ENCODE results near the gene PIK3C3. TPM values are rescaled to one million over a fixed set of nuclear protein-coding genes. Genes with fewer than 3 reads are reported as not detected.

Gene PIK3C3
- total RNA-seq, 4 donors from 2014 or later, result 24.3 to 39.1 (median 28.8) TPM

DNA sequence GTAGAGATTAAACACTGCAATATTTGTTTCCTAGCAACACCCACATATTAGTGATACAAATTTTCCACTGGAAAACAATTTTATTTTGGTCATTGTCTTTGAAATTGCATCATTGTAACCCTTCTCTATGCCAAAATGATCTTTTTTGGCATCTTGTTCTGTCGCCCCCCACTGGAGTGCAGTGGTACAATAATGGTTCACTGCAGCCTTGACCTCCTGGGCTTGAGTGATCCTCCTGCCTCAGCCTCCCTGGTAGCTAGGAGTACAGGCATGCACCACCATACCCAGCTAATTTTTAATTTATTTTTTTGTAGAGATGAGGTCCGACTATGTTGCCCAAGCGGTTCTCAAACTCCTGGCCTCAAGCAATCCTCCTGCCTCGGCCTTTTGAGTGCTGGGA, 117.4 kb downstream of the PIK3C3 start:
- intact Hi-C loops (cut with DNase I), result no loop called here
- TF ChIP-seq, protein P1, sequence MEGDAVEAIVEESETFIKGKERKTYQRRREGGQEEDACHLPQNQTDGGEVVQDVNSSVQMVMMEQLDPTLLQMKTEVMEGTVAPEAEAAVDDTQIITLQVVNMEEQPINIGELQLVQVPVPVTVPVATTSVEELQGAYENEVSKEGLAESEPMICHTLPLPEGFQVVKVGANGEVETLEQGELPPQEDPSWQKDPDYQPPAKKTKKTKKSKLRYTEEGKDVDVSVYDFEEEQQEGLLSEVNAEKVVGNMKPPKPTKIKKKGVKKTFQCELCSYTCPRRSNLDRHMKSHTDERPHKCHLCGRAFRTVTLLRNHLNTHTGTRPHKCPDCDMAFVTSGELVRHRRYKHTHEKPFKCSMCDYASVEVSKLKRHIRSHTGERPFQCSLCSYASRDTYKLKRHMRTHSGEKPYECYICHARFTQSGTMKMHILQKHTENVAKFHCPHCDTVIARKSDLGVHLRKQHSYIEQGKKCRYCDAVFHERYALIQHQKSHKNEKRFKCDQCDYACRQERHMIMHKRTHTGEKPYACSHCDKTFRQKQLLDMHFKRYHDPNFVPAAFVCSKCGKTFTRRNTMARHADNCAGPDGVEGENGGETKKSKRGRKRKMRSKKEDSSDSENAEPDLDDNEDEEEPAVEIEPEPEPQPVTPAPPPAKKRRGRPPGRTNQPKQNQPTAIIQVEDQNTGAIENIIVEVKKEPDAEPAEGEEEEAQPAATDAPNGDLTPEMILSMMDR (IDR thresholded peaks at IDR 0.05), result no peak
- TF ChIP-seq POLR2A (IDR thresholded peaks at IDR 0.05; ENCODE audit: low read depth) (no peak), EP300 (IDR thresholded peaks at IDR 0.05) (no peak), POLR2AphosphoS5 (IDR thresholded peaks at IDR 0.05) (no peak)
- WGBS, result 94% methylated on average over 4 of the region's 4 CpGs
- H3K4me1 ChIP-seq, result no peaks in the 10 kb centered on the region
- no peaks in the 10 kb centered on the region for H3K9me3 ChIP-seq
- peaks cover 7 to 57% (median 39%) of the 10 kb centered on the region in 4 donors for H3K36me3 ChIP-seq
- no peak overlapping the region for H3K27ac ChIP-seq (replicated peaks in 1 of 4)
- no peaks in the 10 kb centered on the region for H3K27me3 ChIP-seq
- DNase-seq (ENCODE audit: extremely low spot score), result no peak
- no peak overlapping the region for H3K4me3 ChIP-seq

- 89% methylated on average over 3 of the region's 3 CpGs for WGBS
- no peak for DNase-seq (ENCODE audit: extremely low spot score)
- H3K36me3 ChIP-seq, result peaks cover 9 to 56% (median 30%) of the 10 kb centered on the region in 4 donors
These were observed 119.7 kb downstream of the PIK3C3 start for GRCh38 chr18:42074704-42075103.

DNA sequence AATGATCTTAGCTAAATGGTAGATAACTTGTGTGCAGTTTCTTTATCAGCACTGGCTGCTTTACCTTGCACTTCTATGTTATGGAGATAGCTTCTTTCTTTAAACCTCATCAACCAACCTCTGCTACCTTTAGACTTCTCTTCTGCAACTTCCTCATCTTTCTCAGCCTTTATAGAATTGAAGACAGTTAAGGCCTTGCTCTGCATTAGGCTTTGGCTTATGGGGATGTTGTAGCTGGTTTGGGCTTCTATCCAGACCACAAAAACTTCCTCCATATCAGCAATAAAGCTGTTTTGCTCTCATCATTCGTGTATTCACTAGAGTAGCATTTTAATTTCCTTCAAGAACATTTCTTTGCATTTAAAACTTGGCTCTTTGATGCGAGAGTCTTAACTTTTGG, 123.7 kb downstream of the PIK3C3 start:
- intact Hi-C loops (cut with DNase I), result no loop called here
- TF ChIP-seq EP300 (IDR thresholded peaks at IDR 0.05) (no peak), POLR2A (IDR thresholded peaks at IDR 0.05; ENCODE audit: low read depth) (no peak), POLR2AphosphoS5 (IDR thresholded peaks at IDR 0.05) (no peak)
- TF ChIP-seq, protein P1 (IDR thresholded peaks at IDR 0.05), result no peak
- 79% methylated on average over 2 of the region's 2 CpGs for WGBS
- H3K36me3 ChIP-seq, result peaks cover 11 to 60% (median 35%) of the 10 kb centered on the region in 4 donors
- H3K9me3 ChIP-seq, result no peaks in the 10 kb centered on the region
- H3K4me3 ChIP-seq, result no peak overlapping the region
- no peak for DNase-seq (ENCODE audit: extremely low spot score)
- no peaks in the 10 kb centered on the region for H3K4me1 ChIP-seq
- H3K27me3 ChIP-seq, result no peaks in the 10 kb centered on the region
- no peak overlapping the region for H3K27ac ChIP-seq (replicated peaks in 1 of 4)

More at GRCh38 chr18:42074704-42075103, 119.7 kb downstream of the PIK3C3 start:
- intact Hi-C loops (cut with DNase I), result no loop called here
- Histone ChIP-seq H3K27me3 (no peaks in the 10 kb centered on the region), H3K9me3 (no peaks in the 10 kb centered on the region), H3K27ac (replicated peaks in 1 of 4) (no peak overlapping the region), H3K4me1 (no peaks in the 10 kb centered on the region), H3K4me3 (no peak overlapping the region)
- TF ChIP-seq POLR2AphosphoS5 (IDR thresholded peaks at IDR 0.05) (no peak), EP300 (IDR thresholded peaks at IDR 0.05) (no peak), POLR2A (IDR thresholded peaks at IDR 0.05; ENCODE audit: low read depth) (no peak)
- TF ChIP-seq, protein P1 (IDR thresholded peaks at IDR 0.05), result no peak

DNA sequence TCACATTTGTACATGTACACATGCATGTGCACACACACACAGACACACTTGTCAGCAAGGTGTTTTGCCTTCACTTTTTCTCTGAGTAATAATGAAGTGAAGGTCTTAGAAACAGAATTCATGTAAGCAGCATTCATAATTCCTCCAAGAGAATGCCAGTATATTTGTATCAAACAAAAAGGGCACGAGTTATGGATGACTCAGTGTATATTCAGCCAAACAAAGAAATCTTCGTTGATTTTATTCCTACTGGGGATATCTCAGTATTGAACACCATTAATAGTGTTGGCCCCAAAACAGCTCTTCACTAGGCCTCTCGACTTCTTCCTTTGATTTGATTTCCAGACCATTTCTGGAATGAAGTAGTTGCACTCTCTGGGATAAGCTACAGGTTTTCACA, 125.3 kb downstream of the PIK3C3 start:
- Histone ChIP-seq H3K9me3 (no peaks in the 10 kb centered on the region), H3K27ac (replicated peaks in 1 of 4) (no peak overlapping the region), H3K4me3 (no peak overlapping the region), H3K27me3 (no peaks in the 10 kb centered on the region), H3K36me3 (peaks cover 11 to 57% (median 35%) of the 10 kb centered on the region in 4 donors), H3K4me1 (no peaks in the 10 kb centered on the region)
- no peak for TF ChIP-seq POLR2AphosphoS5 (IDR thresholded peaks at IDR 0.05)
- TF ChIP-seq, protein P1 (IDR thresholded peaks at IDR 0.05), result no peak
- TF ChIP-seq EP300 (IDR thresholded peaks at IDR 0.05), result no peak
- 74% methylated on average over 3 of the region's 3 CpGs for WGBS
- intact Hi-C loops (cut with DNase I), result no loop called here
- DNase-seq (ENCODE audit: extremely low spot score), result no peak

Measured in esophagus muscularis mucosa (tissue), 4 donors.